ENCODE data around the gene ZC2HC1C.

DNA sequence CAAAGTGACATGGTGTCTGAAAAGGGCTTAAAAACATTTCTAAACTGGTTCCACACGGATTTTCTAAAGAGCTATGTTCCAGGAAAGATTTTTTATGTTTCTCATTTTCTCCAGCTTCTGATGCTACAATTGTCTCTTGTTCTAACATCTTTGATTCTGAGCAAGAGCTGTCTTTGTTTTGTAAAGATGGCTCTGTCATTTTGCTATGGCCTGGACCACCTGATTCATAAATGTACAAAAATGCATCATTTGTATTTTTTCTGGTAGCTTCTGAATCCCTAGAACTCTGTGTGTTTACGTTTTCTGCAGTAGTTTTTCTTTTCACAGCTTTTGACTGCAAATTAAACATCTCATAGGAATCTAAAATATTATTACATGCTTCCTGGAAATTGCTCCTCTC lies 21.3 kb upstream of the ZC2HC1C start:
- TF ChIP-seq, protein P1, sequence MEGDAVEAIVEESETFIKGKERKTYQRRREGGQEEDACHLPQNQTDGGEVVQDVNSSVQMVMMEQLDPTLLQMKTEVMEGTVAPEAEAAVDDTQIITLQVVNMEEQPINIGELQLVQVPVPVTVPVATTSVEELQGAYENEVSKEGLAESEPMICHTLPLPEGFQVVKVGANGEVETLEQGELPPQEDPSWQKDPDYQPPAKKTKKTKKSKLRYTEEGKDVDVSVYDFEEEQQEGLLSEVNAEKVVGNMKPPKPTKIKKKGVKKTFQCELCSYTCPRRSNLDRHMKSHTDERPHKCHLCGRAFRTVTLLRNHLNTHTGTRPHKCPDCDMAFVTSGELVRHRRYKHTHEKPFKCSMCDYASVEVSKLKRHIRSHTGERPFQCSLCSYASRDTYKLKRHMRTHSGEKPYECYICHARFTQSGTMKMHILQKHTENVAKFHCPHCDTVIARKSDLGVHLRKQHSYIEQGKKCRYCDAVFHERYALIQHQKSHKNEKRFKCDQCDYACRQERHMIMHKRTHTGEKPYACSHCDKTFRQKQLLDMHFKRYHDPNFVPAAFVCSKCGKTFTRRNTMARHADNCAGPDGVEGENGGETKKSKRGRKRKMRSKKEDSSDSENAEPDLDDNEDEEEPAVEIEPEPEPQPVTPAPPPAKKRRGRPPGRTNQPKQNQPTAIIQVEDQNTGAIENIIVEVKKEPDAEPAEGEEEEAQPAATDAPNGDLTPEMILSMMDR (conservative IDR thresholded peaks at IDR 0.05 in 1 of 2, IDR thresholded peaks at IDR 0.05 in 1 of 2; ENCODE audit: low read depth in 1 of 2, low read length in 2 of 2): no peak
- no peak for TF ChIP-seq EZH2 (IDR thresholded peaks at IDR 0.05; ENCODE audit: low read length, missing control alignments)
